Globus pallidus (tissue), 1 donor: ENCODE measurements around the gene HDAC4.
A peak's percentile ranks its signal among the peaks of the same experiment; 100 is the strongest.

ENCODE experiments used
- DNase-seq: peaks from one replicate; pipeline ENCODE4 v3.0.0-alpha.2; 2015; ENCODE audit warnings: low spot score

The HDAC4 gene

GRCh38 chr2:239327536-239328350 is 73.1 kb downstream of the HDAC4 start:
- no peak for DNase-seq

- no peak for DNase-seq
These were observed 73.8 kb downstream of the HDAC4 start for GRCh38 chr2:239326831-239327535.

- no peak for DNase-seq
These were observed 76.4 kb downstream of the HDAC4 start for GRCh38 chr2:239324456-239324855.

DNA sequence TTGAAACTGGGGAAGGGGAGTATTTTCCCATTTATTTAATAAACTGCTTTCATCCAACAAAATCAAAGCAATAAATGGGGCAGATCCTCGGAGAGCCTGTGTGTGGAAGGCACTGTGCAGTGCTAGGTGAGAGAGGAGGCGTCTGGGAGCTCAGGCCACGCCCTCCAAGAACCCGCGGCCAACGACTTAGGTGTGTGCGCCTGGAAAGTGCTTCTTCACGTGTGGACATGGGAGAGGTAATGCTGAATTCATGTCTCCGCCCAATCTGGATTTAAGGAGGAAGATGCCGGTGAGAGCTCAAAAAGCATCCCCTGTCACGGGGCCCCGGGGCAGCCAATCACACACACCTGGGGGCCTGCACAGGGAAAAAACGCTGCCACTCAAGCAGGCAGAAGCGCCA is 77.4 kb downstream of the HDAC4 start:
- DNase-seq, result no peak

DNA sequence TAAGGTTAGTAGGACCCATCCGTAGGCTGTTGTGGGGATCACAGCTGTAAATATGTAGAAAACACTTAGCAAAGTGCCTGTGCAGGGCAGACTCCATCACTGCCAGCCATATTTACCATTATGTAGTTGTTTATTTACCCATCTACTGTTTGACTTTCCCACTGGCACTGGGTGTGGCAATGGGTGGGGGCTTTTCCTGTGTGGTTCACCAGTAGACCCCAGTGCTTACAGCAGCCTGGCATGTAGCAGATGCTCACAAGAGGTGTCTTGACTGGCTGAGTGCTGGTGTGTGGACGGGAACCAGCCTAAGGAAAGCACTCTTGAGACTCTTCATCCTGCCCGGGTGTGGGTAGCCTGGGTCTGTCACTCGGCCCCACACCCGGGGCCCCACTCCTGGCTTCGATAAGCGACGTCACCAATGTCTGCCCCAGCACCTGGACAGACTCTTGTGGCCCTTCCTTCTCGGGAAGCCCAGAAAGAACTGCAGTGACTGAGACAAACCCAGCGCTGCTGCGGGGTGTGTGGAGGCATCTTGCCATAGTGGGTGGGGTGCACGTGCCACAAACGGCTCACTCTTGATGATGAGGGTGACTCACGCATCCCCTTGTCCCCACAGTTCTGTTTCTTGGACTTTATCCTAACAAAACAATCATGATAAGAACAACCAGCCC is 78.3 kb downstream of the HDAC4 start:
- DNase-seq, result no peak

DNA sequence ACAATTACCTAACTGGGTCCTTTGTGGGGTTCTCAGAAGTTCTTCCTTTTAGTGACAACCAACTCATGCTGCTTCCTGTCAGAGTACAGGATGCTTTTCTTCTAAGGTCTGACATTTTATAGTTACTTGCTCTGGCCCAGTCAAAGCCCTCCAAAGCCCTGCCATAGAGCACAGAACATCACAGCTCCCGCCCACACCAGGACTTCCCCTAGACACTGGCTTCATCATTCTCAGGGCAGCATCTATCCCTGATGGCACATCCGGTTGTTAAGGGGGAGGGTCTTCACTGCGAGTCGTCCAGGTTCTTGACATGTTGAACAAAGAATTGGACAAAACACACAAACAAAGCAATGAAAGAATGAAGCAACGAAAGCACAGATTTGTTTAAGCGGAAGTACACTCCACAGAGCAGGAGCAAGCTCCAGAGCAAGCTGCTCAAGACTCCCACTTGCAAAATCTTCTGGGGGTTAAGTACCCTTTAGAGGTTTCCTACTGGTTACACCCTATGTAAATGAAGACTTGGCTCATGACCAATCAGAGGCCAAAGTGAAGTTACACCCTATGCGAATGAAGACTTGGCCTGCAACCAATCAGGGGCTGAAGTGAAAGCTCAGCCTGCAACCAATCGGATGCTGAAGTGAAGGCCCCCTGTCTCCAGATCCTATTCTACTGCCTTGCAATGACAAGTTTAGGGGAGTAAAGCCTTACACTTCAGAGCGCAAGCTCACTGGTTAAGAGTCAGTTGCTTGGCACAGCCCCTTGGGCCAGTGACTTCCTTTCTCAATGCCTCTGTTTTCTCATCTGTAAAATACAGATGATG is 79.0 kb downstream of the HDAC4 start:
- DNase-seq, result no peak

- no peak for DNase-seq
These were observed 81.8 kb downstream of the HDAC4 start for GRCh38 chr2:239318790-239319661.

- peak; percentile 82 for DNase-seq
These were observed 82.6 kb downstream of the HDAC4 start for GRCh38 chr2:239318151-239318611.

DNA sequence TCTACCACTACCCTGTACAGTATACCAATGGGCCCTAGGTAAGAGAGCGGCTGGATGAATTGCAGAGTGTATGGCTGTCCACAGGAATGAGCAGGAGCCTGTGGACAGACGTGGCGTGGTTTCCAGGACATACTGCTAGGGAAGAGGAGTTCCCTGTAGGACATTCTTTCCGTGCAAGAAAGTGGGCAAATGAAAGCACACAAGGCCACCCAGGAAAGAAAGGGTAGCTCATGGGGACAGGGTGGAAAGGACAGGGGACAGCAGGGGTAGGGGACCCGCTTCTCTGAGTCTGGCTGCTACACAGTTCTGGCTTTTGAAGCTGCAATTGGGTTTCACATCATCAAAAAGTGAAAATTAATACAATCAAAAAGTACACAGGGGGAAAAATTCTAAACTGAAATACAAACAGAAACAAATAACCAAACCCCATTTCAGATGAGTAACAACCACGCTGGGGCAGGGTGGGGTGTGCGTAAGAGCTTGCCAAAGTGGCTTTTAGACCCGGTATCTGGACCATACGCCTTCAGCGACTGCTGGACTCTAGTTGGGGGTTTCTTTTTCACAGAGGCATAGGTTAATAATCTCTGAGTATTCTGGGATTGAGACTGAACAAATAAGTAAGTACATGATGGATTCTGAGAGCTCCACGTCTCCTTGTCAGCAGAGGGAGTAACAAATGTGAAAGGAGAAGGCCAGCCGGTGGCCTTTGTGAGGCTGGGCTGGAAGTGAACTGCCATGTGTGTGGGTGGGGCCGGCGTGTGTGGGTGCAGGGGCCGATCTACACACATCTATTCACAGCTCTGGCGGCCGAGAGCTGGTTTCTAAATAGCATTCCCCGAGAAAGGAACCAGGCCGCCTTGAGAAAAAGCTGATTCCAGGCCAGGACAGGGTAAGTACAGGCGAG is 84.0 kb downstream of the HDAC4 start:
- DNase-seq, result peak; percentile 76

DNA sequence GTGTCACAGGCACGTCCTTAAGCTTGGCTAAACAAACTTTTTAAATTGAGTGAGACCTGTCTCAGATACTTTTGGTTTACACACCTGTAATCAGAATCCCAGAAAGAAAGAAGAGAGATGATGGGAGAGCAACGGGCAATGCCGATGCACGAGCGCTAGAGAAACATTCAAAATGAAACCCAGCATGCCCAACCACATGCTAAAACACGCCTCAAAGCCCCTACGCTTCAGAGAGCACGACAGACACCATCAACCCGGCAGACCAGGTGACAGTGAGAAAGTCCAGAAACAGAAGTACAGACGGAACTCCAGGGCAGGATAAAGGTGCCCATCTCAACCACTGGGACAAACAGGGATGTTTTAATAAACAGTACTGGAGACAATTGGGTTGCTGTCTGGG is 85.5 kb downstream of the HDAC4 start:
- no peak for DNase-seq

GRCh38 chr2:239313776-239314175 is 87.0 kb downstream of the HDAC4 start:
- no peak for DNase-seq

DNA sequence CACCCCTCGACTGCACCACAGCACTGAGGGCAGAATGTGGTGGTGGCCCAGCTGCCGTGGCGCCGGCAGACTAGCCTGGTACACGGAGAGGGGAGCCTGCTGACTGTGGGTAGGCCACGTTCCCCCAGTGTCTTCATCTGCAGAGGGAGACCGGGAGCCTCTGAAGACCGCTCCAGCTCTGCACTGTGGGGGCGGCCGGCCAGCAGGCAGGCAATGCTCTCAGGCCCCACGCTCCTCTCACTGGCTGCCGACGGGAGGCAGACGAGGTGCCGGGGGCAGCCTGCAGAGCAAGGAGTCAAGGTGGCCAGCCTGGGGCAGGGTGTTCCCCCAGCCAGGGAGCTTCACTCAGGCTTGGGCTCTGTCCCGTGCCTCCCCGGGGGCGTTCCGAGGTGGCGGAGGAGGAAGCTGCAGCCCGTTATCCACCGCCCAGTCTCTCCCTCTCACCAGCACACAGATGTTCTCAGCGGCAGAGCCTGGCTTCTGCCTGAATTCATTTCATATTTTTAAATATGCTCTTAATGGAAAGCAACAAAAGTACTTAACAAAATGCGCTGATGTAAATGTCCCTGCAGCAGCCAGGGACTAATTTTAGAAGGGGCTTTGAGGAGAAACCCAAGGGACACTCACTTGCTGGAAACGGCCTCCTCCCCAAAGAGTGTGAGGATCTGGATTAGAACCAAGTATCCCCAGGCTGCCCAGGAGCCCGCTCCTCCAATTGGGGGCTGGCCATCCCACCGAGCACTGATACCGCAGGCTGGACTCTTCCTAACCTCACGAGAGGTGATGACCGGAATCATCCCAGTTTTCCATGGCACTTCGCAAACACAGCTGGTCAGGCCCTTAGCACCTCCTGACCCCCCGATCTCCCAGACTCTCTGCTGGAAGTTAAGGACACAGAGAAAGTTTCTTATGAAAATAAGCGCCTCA is 87.8 kb downstream of the HDAC4 start:
- no peak for DNase-seq

DNA sequence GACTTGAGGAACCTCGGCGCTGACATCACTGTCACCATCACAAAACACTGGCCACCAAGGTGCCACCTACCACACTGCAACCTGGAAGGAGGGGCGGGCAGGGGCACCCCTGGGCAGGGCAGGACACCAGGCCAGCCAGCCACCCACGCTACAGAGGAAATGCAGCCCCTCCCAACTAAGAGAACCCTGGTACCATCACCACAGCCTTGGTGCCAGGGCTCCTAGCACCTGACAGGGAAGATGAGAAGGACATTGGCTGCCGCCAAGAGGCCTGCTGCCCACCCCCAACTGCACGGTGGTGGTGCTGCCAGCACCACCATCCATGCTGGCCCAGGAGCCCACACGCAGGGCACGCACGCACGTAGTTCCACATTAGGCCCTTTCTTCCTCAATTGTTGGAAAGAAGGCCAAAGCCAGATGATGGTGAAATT is 88.7 kb downstream of the HDAC4 start:
- no peak for DNase-seq

GRCh38 chr2:239311132-239312040 is 89.4 kb downstream of the HDAC4 start:
- peak; percentile 76 for DNase-seq

GRCh38 chr2:239310401-239311061 is 90.3 kb downstream of the HDAC4 start:
- peak; percentile 75 for DNase-seq

DNA sequence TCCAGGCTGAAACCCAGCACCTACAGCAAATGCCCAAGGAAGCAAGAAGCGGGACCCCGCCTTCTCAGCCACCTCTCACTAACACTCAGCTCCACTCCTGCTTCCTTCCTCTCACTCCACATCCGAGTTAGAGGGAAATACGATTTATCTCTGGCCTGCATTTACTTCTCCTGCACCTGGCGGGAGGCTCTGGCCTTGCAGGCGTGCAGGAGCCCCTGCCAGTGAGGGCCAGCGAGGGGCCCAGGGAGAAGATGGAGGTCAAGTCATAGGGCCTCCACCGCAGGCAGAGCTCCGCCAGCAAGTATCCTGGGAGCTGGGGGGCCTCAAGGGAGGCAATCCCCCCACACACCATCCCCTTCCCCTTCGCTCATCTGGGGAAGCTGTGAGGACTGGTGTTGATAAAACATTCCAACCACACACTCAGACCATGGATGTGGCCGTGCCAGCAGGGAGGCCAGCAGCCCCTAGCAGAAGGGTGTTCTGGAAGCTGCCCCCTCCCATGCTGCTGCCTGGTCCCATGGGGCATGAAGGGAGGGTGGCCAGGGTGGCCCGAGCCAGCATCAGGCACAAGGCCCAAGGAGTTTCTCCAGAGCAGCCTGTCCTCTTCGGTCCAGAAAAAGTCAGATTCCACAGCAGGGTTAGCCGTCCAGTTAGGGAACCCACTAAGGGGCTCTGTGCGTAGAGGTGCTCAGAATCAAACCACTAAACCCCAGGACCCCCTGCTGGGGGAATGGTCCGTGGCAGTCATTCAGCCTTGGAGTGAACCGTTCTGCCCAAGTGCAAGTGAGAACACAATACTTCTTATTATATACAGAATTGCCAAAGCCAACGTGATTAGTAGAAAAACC is 91.2 kb downstream of the HDAC4 start:
- DNase-seq, result no peak
